Head of caudate nucleus (tissue), 42 donors: ENCODE results near the gene NDUFS7.
A peak's percentile ranks its signal among the peaks of the same experiment; 100 is the strongest.
"Not testable (repeated sequence)": the region's sequence is repeated elsewhere in the genome, so short reads cannot be mapped to it uniquely, and the experiment has no call there.

ENCODE experiments used
- DNase-seq, 42 donors: peaks; one replicate each; pipeline versions ENCODE4 v3.0.0 to v3.0.0-alpha.2; 2020 to 2021; ENCODE audit warnings: mixed read lengths in 7 of 42
- intact Hi-C: fragments of 100-400 bp; cut with DNase I; formaldehyde crosslinking; loops from one replicate; pipeline ENCODE4 v1.15.0; 2022

NDUFS7 gene

DNA sequence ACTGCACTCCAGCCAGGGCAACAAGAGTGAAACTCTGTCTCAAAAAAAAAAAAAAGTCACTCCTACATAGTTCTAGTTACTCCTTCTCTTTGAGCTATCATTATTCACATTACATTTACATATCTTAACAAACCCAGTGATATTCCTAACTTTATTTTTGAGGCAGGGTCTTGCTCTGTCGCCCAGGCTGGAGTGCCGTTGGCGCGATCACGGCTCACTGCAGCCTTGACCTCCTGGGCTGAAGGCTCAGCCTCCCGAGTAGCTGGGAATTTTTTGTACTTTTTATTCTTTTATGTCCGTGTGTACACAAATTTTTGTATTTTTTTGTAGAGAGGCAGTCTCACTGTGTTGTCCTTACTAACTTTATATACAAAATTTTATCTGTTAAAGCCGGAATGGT, 53.9 kb downstream of the NDUFS7 start:
- intact Hi-C loops = no loop called here

DNA sequence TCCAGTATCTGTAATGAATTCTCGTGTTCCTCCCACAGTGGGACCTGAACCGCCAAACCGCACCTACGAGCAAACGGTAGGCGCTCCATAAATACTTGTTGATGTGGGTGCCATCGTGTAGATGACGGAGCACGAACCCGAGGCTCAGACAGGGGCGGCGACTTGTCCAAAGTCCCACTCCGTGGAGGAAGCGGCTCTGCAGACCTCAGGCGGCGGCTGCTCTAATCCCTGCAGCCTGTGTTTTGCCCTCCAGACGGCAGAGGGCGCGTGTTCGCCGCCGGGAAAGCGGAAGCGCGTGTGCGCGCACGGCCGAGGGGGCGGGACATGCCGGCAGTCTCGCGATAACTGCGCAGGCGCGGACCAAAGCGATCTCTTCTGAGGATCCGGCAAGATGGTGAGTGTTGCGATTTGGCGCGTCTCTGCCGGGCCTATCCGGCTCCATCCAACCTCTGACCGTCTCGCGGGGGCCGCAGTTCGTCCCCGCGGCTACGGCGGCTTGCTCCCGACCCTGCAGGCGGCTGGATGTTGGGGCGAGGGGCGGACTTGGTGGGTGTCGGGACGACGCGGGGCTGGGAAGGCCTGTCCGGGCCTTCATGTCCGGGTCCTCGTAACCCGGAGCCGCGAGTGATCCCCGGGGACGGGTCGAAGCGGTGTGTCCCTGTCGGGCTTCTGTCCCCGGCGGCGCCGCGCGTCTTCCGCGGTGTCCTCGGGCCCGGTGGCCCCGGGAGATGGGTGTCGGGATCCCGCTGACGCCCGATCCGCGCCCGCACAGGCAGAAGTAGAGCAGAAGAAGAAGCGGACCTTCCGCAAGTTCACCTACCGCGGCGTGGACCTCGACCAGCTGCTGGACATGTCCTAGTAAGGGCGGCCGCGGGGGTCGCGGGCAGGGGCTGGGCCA, 54.6 kb downstream of the NDUFS7 start, which contains the start of gene RPS15:
RPS15 (plus strand) TSS at position 362 of the 898 bp plus-strand sequence; CDS start at position 392, 30 bp downstream.
- intact Hi-C loops = no loop called here

More for the DNA sequence above, 53.9 kb downstream of the NDUFS7 start:
- DNase-seq = no peak

GRCh38 chr19:1438933-1439354, 55.2 kb downstream of the NDUFS7 start:
- intact Hi-C loops = no loop called here
- DNase-seq = no peak

More for the DNA sequence above, 54.6 kb downstream of the NDUFS7 start, which contains the start of gene RPS15:
- DNase-seq = peak; percentile 82 to 98 (median 95)

DNA sequence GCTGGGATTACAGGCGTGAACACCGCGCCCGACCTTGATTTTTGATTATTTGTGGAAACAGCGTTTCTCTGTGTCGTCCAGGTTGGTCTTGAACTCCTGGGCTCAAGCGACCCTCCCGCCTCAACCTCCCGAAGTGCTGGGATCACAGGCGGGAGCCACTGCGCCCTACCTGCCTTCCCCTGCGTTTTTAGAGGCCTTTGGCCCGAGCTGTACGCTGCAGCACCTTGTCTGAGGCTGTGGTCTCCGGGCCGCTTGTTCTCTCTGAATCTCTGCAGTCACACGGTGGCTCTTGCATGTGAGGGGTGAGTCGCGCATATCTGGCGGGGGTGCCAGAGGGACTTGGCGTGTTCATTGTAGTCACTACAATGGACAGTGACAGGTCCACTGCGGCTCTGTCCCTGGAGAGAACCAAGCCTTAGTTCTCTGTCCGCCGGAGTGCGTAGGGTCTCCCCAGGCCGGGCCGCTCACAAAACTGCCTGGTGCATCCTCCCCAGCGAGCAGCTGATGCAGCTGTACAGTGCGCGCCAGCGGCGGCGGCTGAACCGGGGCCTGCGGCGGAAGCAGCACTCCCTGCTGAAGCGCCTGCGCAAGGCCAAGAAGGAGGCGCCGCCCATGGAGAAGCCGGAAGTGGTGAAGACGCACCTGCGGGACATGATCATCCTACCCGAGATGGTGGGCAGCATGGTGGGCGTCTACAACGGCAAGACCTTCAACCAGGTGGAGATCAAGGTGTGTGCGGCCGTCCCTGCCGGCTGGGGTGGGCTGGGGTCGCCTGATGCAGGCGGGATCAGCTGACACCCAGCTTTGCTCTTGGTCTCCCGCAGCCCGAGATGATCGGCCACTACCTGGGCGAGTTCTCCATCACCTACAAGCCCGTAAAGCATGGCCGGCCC, 56.1 kb downstream of the NDUFS7 start:
- intact Hi-C loops = loop anchor here (5.0 kb wide), 1 partner anchor 32 kb away; the partner anchor contains the start of gene DAZAP1
- DNase-seq = not testable (repeated sequence)

- intact Hi-C loops = loop anchor here (5.0 kb wide), 1 partner anchor 33 kb away; the partner anchor contains the start of gene DAZAP1
- no peak for DNase-seq
Observed at GRCh38 chr19:1440418-1440801, 56.7 kb downstream of the NDUFS7 start.

- DNase-seq = no peak
- intact Hi-C loops = loop anchor here (5.0 kb wide), 1 partner anchor 34 kb away; the partner anchor contains the start of gene DAZAP1
Observed at GRCh38 chr19:1441022-1441426, 57.3 kb downstream of the NDUFS7 start.

- intact Hi-C loops = loop anchor here (5.0 kb wide), 1 partner anchor 35 kb away; the partner anchor contains the start of gene DAZAP1
- DNase-seq = no peak
Observed at GRCh38 chr19:1441677-1442438, 58.2 kb downstream of the NDUFS7 start.
